Smooth muscle cell (in vitro differentiated cells): ENCODE data around the gene ARNT2. TPM values are rescaled to one million over a fixed set of nuclear protein-coding genes. Genes with fewer than 3 reads are reported as not detected.

Source experiments
- DNase-seq: peaks from one replicate; lab custom pipeline; 2025; ENCODE audit not compliant: unreplicated experiment; lab: John Stamatoyannopoulos, UW
- H2AFZ ChIP-seq: fragments of 200-600 bp; sonication (generic); 2 replicates; pipeline ENCODE4 v1.6.0; 2016; ENCODE audit warnings: antibody characterized with exemption, low read depth, mild to moderate bottlenecking
- H3F3A ChIP-seq: fragments of 200-600 bp; sonication (generic); 2 replicates; pipeline ENCODE4 v1.6.0; 2017; ENCODE audit warnings: antibody characterized with exemption, low read depth
- H3K27ac ChIP-seq: fragments of 200-600 bp; sonication (generic); 2 replicates; pipeline ENCODE4 v1.5.1; 2016; ENCODE audit warnings: low read depth, mild to moderate bottlenecking
- H3K27me3 ChIP-seq: fragments of 200-600 bp; sonication (generic); 2 replicates; pipeline ENCODE4 v1.6.1; 2016; ENCODE audit warnings: low read depth, mild to moderate bottlenecking
- H3K36me3 ChIP-seq: fragments of 200-600 bp; sonication (generic); 2 replicates; pipeline ENCODE4 v1.5.1; 2016; ENCODE audit warnings: low read depth
- H3K4me1 ChIP-seq: fragments of 200-600 bp; sonication (generic); 2 replicates; pipeline ENCODE4 v1.5.1; 2016; ENCODE audit warnings: low read depth
- H3K4me2 ChIP-seq: fragments of 200-600 bp; sonication (generic); 2 replicates; pipeline ENCODE4 v1.6.0; 2016; ENCODE audit warnings: mild to moderate bottlenecking
- H3K4me3 ChIP-seq: fragments of 200-600 bp; sonication (generic); 2 replicates; pipeline ENCODE4 v1.5.1; 2016; ENCODE audit warnings: mild to moderate bottlenecking
- H3K79me2 ChIP-seq: fragments of 200-600 bp; sonication (generic); 2 replicates; pipeline ENCODE4 v1.6.0; 2016; ENCODE audit warnings: low read depth, mild to moderate bottlenecking
- H3K9ac ChIP-seq: fragments of 200-600 bp; sonication (generic); 2 replicates; pipeline ENCODE4 v1.6.0; 2016; ENCODE audit warnings: low read depth
- H3K9me3 ChIP-seq: fragments of 200-600 bp; sonication (generic); replicated peaks from 2 replicates; pipeline ENCODE4 v1.5.1; 2016; ENCODE audit warnings: low read depth
- H4K20me1 ChIP-seq: fragments of 200-600 bp; sonication (generic); 2 replicates; pipeline ENCODE4 v1.6.0; 2016; ENCODE audit warnings: low read depth
- WGBS: methylation state at CpG from one replicate; pipeline ENCODE4 v1.1.7; 2016; ENCODE audit warnings: low lambda C conversion rate; 5-methylcytosine and 5-hydroxymethylcytosine counted together
- polyA plus RNA-seq: library from polyadenylated mRNA; unstranded; fragments of >200 nt; fragmentation: Nextera tagmentation; extraction: Ambion mirVana; gene quantifications from 2 replicates; pipeline ENCODE4 v1.2.1, GENCODE V29; 2016
- total RNA-seq: library from RNA; depleted of rRNA; stranded (reverse); fragments of >200 nt; gene quantifications from 2 replicates; pipeline ENCODE4 v1.2.3, GENCODE V29; 2014
- TF ChIP-seq, protein P1 (sequence below): fragments of 200-600 bp; sonication (generic); IDR thresholded peaks from 2 replicates; pipeline ENCODE4 v1.5.1; 2017; ENCODE audit warnings: borderline replicate concordance, mild to moderate bottlenecking, antibody characterized with exemption; ENCODE audit not compliant: insufficient read depth, poor library complexity, severe bottlenecking

The ARNT2 gene
- total and polyA plus RNA-seq, 2 experiments from 2014 or later: 0.55 to 2.8 TPM

DNA sequence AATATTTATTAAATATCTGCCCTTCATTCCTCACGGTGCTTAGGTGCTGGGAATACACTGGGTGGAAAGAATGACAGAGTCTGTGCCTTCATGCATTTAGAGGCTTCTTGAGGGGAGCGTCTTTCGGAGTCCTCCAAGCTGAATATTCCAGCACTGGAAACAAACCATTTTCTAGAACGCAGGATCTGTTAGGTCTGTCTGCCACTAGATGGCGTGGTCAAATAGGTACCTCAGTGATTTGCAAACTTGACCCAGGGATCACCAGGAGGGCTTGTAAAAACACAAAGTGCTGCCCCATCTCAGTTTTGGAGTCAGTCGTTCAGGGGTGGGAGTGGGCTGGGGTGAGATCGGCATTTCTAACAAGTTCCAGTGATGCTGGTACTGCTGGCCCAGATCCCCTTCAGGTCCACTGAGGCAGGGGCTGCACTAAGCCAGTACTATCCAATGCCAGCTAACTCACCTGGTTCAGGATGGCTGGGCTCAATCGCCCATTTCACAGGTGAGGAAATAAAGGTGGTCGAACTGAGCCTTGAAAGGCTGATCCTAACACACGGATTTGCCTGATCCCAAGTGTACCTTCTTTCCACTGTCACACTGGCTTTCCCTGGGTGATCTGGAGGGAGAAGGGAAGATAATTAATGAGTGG is 14.8 kb downstream of the ARNT2 start:
- TF ChIP-seq, protein P1, sequence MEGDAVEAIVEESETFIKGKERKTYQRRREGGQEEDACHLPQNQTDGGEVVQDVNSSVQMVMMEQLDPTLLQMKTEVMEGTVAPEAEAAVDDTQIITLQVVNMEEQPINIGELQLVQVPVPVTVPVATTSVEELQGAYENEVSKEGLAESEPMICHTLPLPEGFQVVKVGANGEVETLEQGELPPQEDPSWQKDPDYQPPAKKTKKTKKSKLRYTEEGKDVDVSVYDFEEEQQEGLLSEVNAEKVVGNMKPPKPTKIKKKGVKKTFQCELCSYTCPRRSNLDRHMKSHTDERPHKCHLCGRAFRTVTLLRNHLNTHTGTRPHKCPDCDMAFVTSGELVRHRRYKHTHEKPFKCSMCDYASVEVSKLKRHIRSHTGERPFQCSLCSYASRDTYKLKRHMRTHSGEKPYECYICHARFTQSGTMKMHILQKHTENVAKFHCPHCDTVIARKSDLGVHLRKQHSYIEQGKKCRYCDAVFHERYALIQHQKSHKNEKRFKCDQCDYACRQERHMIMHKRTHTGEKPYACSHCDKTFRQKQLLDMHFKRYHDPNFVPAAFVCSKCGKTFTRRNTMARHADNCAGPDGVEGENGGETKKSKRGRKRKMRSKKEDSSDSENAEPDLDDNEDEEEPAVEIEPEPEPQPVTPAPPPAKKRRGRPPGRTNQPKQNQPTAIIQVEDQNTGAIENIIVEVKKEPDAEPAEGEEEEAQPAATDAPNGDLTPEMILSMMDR: peak; percentile 63
- Histone ChIP-seq H3K79me2 (no peaks in the 10 kb centered on the region), H3K9me3 (no peaks in the 10 kb centered on the region), H4K20me1 (no peaks in the 10 kb centered on the region), H3K4me3 (no peak overlapping the region), H3K4me1 (no peaks in the 10 kb centered on the region), H3K9ac (no peak overlapping the region), H2AFZ (no peak overlapping the region), H3K4me2 (no peak overlapping the region), H3K27me3 (no peaks in the 10 kb centered on the region), H3F3A (no peaks in the 10 kb centered on the region), H3K27ac (no peak overlapping the region), H3K36me3 (no peaks in the 10 kb centered on the region)
- WGBS: 36% methylated on average over 10 of the region's 10 CpGs
- no peak for DNase-seq

DNA sequence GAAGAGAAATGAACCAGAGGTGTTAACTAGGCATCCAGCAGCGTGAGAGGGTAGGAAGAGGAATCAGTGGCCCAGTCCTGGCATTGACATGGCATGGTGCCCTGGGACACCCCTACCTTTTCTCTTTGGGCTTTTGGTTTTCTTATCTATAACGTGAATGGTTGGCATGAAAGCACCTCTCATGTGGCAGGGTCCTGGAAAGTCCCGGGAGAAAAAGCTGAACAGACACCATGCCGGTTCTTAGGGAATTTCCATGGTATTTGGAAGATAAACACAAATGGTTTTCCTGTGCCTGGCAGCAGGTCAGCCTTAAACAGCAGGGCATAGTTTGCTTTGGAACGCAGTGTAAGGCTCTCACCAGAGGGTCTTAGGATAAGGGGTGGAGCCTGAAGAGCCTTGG is 15.4 kb downstream of the ARNT2 start:
- TF ChIP-seq, protein P1: no peak
- no peak overlapping the region for H3K4me3 ChIP-seq
- no peaks in the 10 kb centered on the region for H3K9me3 ChIP-seq
- H3K27me3 ChIP-seq: no peaks in the 10 kb centered on the region
- no peak overlapping the region for H3K4me2 ChIP-seq
- H4K20me1 ChIP-seq: no peaks in the 10 kb centered on the region
- no peaks in the 10 kb centered on the region for H3K4me1 ChIP-seq
- no peaks in the 10 kb centered on the region for H3K36me3 ChIP-seq
- no peak overlapping the region for H3K27ac ChIP-seq
- H2AFZ ChIP-seq: no peak overlapping the region
- no peaks in the 10 kb centered on the region for H3K79me2 ChIP-seq
- WGBS: 52% methylated on average over 5 of the region's 5 CpGs
- H3K9ac ChIP-seq: no peak overlapping the region
- no peak for DNase-seq
- no peaks in the 10 kb centered on the region for H3F3A ChIP-seq

DNA sequence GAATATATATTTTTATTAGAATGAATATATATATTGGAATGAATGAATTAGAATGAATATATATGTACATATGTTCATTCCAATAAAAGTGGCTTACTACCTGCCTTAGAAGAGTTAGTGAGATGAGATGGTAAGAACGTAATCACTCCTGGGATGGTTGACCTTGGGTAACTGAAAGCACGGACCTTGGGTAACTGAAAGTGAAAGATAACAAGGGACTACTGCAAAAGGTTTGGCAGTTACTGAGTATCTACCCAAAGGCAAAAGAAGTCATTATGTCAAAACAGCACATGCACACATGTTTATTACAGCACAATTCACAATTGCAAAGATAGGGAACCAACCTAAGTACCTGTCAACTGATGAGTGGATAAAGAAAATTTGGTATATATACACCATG is 16.5 kb downstream of the ARNT2 start:
- WGBS: 70% methylated on average over 2 of the region's 2 CpGs
- Histone ChIP-seq H4K20me1 (no peaks in the 10 kb centered on the region), H3K27ac (no peak overlapping the region), H3K4me2 (no peak overlapping the region), H3K79me2 (no peaks in the 10 kb centered on the region), H3K4me1 (no peaks in the 10 kb centered on the region), H3K36me3 (no peaks in the 10 kb centered on the region), H3F3A (no peaks in the 10 kb centered on the region), H3K9ac (no peak overlapping the region), H3K27me3 (no peaks in the 10 kb centered on the region), H3K4me3 (no peak overlapping the region), H2AFZ (no peak overlapping the region), H3K9me3 (no peaks in the 10 kb centered on the region)
- no peak for DNase-seq
- TF ChIP-seq, protein P1: no peak

DNA sequence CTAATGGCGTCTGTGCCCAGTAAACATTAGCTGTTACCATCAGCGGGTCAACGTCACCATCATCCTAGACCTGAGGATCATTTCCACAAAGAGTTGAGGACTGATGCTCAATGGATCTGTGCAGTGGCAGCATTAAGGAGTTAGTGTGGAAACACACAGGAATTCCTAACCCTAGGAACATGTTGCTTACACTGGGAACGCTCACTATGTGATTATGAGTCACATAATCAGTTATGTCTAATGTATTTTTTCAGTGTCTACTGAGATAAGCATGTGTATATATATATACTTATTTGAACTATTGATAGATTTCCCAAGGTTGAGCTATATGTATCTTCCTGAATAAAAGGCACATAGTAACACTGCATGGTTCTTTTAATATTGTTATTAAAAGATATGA is 19.0 kb downstream of the ARNT2 start:
- no peak overlapping the region for H3K27ac ChIP-seq
- TF ChIP-seq, protein P1: no peak

More for the DNA sequence above, 19.0 kb downstream of the ARNT2 start:
- Histone ChIP-seq H3K27me3 (no peaks in the 10 kb centered on the region), H3K4me1 (no peaks in the 10 kb centered on the region), H3K4me3 (no peak overlapping the region), H3K9ac (no peak overlapping the region), H3K9me3 (no peaks in the 10 kb centered on the region), H3F3A (no peaks in the 10 kb centered on the region), H4K20me1 (no peaks in the 10 kb centered on the region), H3K4me2 (no peak overlapping the region), H2AFZ (no peak overlapping the region), H3K79me2 (no peaks in the 10 kb centered on the region), H3K36me3 (no peaks in the 10 kb centered on the region)
- DNase-seq: no peak
- 82% methylated on average over 4 of the region's 4 CpGs for WGBS
